ENCODE data around the gene PHB1. TPM values are rescaled to one million over a fixed set of nuclear protein-coding genes. Genes with fewer than 3 reads are reported as not detected.

Gene PHB1
- total and polyA plus RNA-seq, 2 of the 8 experiments (the other 6 are each of a cell fraction or from before 2014, with no cell fraction given), result 386 to 597 TPM

DNA sequence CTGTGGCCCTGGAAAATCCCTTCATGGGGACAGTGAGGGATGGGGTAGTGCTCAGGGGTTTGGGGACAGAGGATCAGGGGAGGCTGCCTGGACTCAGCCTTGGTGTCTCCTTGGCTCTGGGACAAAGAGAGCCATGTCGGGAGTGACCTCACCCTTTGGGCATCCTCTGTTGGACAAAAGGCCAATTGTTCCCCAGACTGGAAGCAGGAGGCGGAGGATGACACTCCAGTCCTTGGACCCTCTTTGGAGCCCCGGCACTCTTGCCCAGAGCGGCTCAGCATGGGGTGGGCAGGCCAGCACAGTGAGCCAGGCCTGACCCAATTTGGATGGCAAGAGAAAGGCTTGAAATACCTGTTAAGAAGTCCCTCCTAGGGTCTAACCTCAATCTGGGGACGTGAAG, 39.4 kb upstream of the PHB1 start (continued):
- TF ChIP-seq, protein P1, sequence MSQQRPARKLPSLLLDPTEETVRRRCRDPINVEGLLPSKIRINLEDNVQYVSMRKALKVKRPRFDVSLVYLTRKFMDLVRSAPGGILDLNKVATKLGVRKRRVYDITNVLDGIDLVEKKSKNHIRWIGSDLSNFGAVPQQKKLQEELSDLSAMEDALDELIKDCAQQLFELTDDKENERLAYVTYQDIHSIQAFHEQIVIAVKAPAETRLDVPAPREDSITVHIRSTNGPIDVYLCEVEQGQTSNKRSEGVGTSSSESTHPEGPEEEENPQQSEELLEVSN (IDR thresholded peaks at IDR 0.05), result no peak
- TF ChIP-seq EP300 (IDR thresholded peaks at IDR 0.05; ENCODE audit: borderline replicate concordance in 1 of 2, low read depth in 2 of 2, low read length in 2 of 2) (no peak), SRF (IDR thresholded peaks at IDR 0.05; ENCODE audit: low read depth, low read length) (no peak), SIN3A (conservative IDR thresholded peaks at IDR 0.05 in 1 of 2, IDR thresholded peaks at IDR 0.05 in 1 of 2; ENCODE audit: low read depth in 1 of 2, low read length in 2 of 2) (no peak)
